GM18526 (cell line): ENCODE data around the gene IGDCC3.

Source experiments
- POLR2A ChIP-seq: IDR thresholded peaks from 3 replicates; pipeline ENCODE4 v1.6.1; 2011; ENCODE audit not compliant: insufficient read length; ENCODE audit errors: extremely low read depth

The IGDCC3 gene

GRCh38 chr15:65411465-65412071 is 33.8 kb upstream of the IGDCC3 start:
- TF ChIP-seq POLR2A, result no peak

- no peak for TF ChIP-seq POLR2A
Observed at GRCh38 chr15:65410972-65411371, 33.2 kb upstream of the IGDCC3 start.

- TF ChIP-seq POLR2A, result no peak
Observed at GRCh38 chr15:65410036-65410435, 32.2 kb upstream of the IGDCC3 start.

- TF ChIP-seq POLR2A, result no peak
Observed at GRCh38 chr15:65409036-65409631, 31.3 kb upstream of the IGDCC3 start.

GRCh38 chr15:65408324-65409035 is 30.7 kb upstream of the IGDCC3 start:
- no peak for TF ChIP-seq POLR2A

GRCh38 chr15:65406424-65407000 is 28.7 kb upstream of the IGDCC3 start:
- no peak for TF ChIP-seq POLR2A

- TF ChIP-seq POLR2A, result no peak
Observed at GRCh38 chr15:65405791-65406423, 28.1 kb upstream of the IGDCC3 start.

- TF ChIP-seq POLR2A, result no peak
Observed at GRCh38 chr15:65404186-65404872, 26.5 kb upstream of the IGDCC3 start.

GRCh38 chr15:65402961-65403360 is 25.2 kb upstream of the IGDCC3 start:
- TF ChIP-seq POLR2A, result no peak

- no peak for TF ChIP-seq POLR2A
Observed at GRCh38 chr15:65401611-65402240, 23.9 kb upstream of the IGDCC3 start.

GRCh38 chr15:65400760-65401610 is 23.2 kb upstream of the IGDCC3 start:
- no peak for TF ChIP-seq POLR2A

GRCh38 chr15:65399997-65400396 is 22.2 kb upstream of the IGDCC3 start:
- no peak for TF ChIP-seq POLR2A

GRCh38 chr15:65399001-65399706 is 21.4 kb upstream of the IGDCC3 start:
- no peak for TF ChIP-seq POLR2A
